Esophagus squamous epithelium (tissue), 4 donors: ENCODE data around the gene SPR.

ENCODE experiments used
- CTCF ChIP-seq, 6 experiments: fragments of 450-650 bp in 4 of 6; fragments of 200-600 bp in 2 of 6; sonication (generic) in 2 of 6; IDR thresholded peaks; one replicate each; pipeline ENCODE4 v1.5.1; 2016 to 2019; ENCODE audit warnings: antibody characterized with exemption in 6 of 6, mild to moderate bottlenecking in 4 of 6, moderate library complexity in 4 of 6
- POLR2A ChIP-seq, 4 donors: fragments of 450-650 bp; IDR thresholded peaks; one replicate each; pipeline ENCODE4 v1.6.1; 2017; ENCODE audit warnings: antibody characterized with exemption in 4 of 4, mild to moderate bottlenecking in 4 of 4, moderate library complexity in 3 of 4

GRCh38 chr2:72847534-72848315 is 39.5 kb upstream of the SPR start:
- TF ChIP-seq CTCF (IDR thresholded peaks at IDR 0.05) (no peak), POLR2A (IDR thresholded peaks at IDR 0.05) (no peak)
